Femur (tissue), 1 donor: ENCODE measurements around the gene RBPJ.
"Not testable (repeated sequence)": the region's sequence is repeated elsewhere in the genome, so short reads cannot be mapped to it uniquely, and the experiment has no call there.

Experiments
- DNase-seq: peaks from one replicate; pipeline ENCODE4 v3.0.0-alpha.2; 2017

RBPJ gene

GRCh38 chr4:26302031-26302899 lies 18.5 kb upstream of the RBPJ start:
- DNase-seq = no peak

DNA sequence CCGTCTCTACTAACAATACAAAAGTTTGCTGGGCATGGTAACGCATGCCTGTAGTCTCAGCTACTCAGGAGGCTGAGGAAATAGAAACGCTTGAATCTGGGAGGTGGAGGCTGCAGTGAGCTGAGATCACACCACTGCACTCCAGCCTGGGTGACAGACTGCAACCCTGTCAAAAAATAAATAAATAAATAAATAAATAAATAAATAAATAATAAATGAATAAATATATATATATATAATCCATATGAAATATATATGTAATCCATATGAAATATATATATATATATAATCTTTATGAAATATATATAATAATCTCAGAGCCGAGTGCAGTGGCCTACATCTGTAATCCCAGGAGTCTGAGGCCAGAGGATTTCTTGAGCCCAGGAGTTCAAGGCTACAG lies 17.8 kb upstream of the RBPJ start:
- no peak for DNase-seq

GRCh38 chr4:26307037-26307800 lies 13.6 kb upstream of the RBPJ start:
- DNase-seq = no peak

- no peak for DNase-seq
Measured at GRCh38 chr4:26308568-26308967, 12.2 kb upstream of the RBPJ start.

DNA sequence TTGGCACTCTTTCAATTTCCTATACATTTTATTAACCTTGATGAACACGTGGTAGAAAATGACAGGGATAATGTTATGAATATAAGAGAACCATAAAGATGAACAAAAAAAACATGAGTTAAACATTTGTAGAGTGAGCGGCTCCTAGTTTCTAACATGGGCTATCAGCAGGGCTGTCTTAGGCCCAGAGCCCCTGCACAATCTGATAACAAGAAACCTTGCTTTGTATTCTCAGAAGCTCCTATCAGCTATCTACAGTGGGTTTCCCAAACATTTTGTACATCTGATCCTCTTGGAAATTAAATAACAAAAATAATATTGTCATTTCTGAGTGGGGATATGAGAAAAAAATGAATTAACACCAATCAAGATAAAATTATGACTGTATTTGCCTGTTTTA lies 10.6 kb upstream of the RBPJ start:
- DNase-seq = no peak

- DNase-seq = no peak
Measured at GRCh38 chr4:26311633-26312032, 9.2 kb upstream of the RBPJ start.

- not testable (repeated sequence) for DNase-seq
Measured at GRCh38 chr4:26315316-26315932, 5.4 kb upstream of the RBPJ start.

GRCh38 chr4:26317766-26318165 lies 3.0 kb upstream of the RBPJ start:
- DNase-seq = no peak

DNA sequence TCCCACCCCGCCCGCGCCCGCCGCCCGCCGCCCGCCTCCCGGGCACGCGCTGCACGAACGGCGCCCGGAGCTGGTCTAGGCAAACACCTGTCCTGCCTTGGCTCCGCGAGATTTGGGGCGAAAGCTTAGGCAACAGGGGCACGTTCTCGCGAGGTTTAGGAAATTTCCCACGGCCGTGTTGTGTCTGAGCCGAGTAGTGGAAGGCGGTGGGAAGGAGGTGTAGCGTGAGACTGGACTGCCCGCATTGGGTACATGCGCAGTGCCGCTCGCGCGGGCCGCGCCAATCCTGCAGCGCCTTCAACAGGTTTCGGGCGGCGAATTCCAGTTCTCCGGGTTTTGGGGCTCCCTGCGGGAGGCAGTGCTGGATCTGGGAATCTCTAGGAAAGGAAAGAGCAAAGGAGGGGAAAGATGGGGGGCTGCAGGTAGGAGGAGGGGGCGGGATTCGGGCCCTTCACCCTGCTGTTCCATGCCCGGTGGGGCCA lies 1.3 kb upstream of the RBPJ start:
- DNase-seq = peak; percentile 99

- no peak for DNase-seq
Measured at GRCh38 chr4:26319949-26320537, 771 bp upstream of the RBPJ start.

DNA sequence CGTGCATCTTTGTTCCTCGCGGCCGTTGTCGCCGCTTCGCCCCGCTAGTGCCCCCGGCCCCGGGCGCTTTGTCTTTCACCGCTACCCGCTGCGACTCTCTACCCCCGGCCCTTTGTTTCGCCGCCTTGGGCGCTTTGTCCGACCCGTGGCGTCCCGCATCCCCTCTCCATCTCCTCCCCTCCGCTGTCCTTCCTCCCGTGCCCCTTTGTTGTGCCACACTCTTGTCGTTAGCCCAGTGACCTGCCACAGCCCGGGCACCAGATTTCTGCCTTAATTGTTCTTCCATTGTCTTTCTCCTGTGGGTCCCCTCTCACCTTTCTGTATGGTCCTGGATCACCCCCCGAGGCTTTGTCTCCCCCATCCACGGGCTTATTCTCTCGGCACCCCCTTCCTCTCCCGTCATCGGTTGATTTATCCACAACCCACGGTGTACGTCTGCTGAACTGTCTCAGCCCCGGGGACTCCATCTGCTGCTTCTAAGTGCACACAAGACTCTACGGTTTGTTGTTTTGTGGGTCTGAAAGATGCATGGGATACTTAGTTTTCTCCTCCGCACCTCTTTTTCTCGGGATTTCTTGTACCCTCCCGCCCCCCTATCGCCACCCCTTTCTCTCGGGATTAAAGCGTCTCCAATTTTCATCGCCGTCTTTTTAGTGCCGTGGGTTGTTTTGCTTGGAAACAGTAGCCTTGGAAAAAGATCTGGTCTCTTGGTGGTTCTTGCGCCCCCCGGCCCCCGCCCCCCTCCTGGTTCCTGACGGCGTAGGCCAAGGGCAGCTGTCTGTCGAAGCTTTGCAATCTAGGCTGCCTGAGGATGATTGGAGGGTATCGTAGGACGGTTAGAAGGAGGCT lies 783 bp downstream of the RBPJ start:
- DNase-seq = peak; percentile 70

- DNase-seq = no peak
Measured at GRCh38 chr4:26322346-26322745, 1.5 kb downstream of the RBPJ start.

DNA sequence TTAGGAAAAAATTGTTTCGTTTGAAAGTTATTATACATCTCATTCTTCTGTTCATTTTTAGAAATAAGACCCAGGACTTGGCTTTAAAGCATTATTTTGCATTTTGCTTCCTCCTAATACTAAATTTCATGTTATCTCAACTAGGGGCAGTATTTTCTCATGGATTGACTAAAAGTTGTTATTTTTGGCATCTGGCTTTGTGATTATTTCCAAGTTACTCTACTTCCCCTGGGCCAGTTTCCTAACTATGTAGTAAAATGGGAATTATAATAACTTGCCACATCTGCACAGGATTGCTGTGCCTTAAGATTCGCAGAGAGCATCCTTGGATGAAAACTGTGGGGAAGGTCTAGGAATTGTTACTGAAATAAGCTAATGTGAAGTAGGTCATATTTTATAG lies 3.0 kb downstream of the RBPJ start:
- no peak for DNase-seq

- no peak for DNase-seq
Measured at GRCh38 chr4:26325191-26325590, 4.4 kb downstream of the RBPJ start.

DNA sequence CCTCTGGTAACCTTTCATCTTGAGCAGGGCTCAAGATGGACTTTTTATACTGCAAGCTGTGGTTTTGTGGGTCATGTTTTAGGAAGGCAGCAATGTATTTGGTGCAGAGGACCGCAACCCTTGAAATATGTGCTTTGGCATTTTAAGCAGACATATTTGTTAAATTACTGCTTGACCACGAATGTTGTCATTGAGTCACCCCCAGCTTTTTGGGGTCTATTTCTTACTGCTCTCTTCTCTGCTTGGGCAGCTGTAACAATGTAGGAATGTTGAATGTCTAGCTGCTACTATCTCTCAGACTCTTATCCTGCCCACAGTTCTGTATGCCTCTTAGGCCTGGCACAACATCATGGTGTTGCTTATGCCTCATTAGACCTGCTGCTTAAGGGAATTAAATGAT lies 6.0 kb downstream of the RBPJ start:
- DNase-seq = no peak

DNA sequence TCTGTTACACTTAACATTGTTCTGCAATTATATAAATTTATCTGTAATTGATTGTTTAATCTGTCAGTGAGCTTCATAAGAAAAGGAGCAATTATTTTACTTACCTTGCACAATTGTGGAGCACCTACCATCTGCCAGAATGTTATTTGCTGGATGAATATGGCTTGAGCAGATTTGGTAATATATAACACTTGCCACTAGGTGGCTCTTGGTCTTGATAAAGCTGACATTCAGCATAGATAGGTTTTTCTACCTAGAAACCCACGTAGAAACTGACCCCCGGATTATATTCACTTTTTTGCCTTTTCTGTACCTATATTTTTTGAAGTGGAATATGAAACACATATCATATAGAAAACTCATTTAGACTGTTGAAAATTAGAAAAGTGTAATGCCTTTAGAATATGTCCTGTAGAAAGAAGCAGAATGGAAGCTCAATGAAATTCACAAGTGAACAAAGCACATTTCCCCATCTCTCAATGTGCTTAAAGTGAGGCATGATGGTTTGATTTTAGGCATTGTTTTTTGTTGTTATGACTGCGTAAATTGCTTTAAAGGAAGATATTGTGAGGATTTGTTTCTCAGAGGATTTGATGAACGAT lies 9.5 kb downstream of the RBPJ start:
- no peak for DNase-seq

DNA sequence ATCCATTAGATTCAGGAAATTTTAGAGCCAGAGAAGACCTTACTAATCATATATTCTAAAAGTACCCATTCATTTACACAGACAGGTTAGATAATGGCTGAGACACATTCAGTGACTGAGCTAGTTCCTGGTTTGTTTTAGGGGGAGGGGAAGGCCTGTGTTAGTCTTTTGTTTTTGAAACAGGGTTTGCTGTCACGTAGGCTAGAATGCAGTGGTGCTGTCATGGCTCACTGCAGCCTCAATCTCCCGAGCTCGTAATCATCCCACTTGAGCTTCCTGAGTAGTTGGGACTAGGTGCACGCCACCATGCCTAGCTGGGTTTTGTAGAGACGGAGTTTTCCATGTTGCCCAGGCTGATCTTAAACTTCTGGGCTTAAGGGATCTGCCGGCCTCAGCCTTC lies 10.1 kb downstream of the RBPJ start:
- DNase-seq = no peak

DNA sequence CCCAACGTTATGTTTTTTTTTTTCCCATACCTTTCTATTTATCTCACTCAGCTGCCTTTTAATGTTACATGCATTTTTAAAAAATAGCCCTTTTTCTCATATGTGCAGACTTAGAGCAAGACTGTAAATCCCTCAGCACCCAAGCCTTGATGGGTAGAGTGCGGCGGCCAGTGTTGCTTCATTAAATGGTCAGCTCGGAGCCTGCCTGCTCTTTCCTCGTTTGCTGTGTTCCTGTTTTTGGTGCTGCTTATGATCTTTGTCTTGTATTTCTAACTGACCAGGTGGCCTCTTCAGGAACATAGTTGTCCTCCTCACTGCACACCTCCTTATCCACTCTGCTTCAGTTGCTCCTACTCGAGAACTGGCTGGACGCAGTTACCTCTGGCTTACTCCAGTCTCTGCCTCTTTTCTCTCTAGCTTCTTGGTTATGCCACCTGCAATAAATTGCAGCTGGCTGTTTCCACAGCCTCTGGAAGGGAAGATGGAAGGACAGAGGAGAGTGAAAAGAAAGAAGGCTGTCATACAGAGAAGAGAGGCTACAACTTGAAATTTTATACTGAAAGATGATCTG lies 10.7 kb downstream of the RBPJ start:
- DNase-seq = no peak

GRCh38 chr4:26334366-26334765 lies 13.6 kb downstream of the RBPJ start:
- DNase-seq = no peak

GRCh38 chr4:26337612-26338011 lies 16.8 kb downstream of the RBPJ start:
- DNase-seq = no peak

- no peak for DNase-seq
Measured at GRCh38 chr4:26342328-26343037, 21.7 kb downstream of the RBPJ start.
